Measurements from ENCODE around the gene UPK3A.
A peak's percentile ranks its signal among the peaks of the same experiment; 100 is the strongest.

GRCh38 chr22:45240810-45241631 is 43.7 kb upstream of the UPK3A start, which contains the start of gene KIAA0930:
- TF ChIP-seq EZH2 (IDR thresholded peaks at IDR 0.05; ENCODE audit: borderline replicate concordance, insufficient read depth, low read length, poor library complexity, severe bottlenecking): no peak
- TF ChIP-seq, protein P1, sequence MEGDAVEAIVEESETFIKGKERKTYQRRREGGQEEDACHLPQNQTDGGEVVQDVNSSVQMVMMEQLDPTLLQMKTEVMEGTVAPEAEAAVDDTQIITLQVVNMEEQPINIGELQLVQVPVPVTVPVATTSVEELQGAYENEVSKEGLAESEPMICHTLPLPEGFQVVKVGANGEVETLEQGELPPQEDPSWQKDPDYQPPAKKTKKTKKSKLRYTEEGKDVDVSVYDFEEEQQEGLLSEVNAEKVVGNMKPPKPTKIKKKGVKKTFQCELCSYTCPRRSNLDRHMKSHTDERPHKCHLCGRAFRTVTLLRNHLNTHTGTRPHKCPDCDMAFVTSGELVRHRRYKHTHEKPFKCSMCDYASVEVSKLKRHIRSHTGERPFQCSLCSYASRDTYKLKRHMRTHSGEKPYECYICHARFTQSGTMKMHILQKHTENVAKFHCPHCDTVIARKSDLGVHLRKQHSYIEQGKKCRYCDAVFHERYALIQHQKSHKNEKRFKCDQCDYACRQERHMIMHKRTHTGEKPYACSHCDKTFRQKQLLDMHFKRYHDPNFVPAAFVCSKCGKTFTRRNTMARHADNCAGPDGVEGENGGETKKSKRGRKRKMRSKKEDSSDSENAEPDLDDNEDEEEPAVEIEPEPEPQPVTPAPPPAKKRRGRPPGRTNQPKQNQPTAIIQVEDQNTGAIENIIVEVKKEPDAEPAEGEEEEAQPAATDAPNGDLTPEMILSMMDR (IDR thresholded peaks at IDR 0.05; ENCODE audit: poor library complexity, severe bottlenecking): no peak
- TF ChIP-seq SMC3 (conservative IDR thresholded peaks at IDR 0.05; ENCODE audit: poor library complexity): no peak
- no peak for TF ChIP-seq TAF1 (IDR thresholded peaks at IDR 0.05; ENCODE audit: low read depth)
- TF ChIP-seq POLR2AphosphoS5 (IDR thresholded peaks at IDR 0.05): peak; percentile 67
- no peak for TF ChIP-seq RAD21 (conservative IDR thresholded peaks at IDR 0.05)

Measured in neural cell (in vitro differentiated cells).